ENCODE results near the gene SGTA. TPM values are rescaled to one million over a fixed set of nuclear protein-coding genes. Genes with fewer than 3 reads are reported as not detected.

The SGTA gene
- total RNA-seq, 1 donor from 2014 or later, result 64.0 TPM

GRCh38 chr19:2754659-2755447, 28.2 kb downstream of the SGTA start:
- Mint-ChIP-seq H3K4me1 (no peaks in the 10 kb centered on the region), H3K9me3 (no peaks in the 10 kb centered on the region), H3K4me3 (no peak overlapping the region), H3K27ac (no peak overlapping the region), H3K27me3 (ENCODE audit: low read depth) (peaks cover 3% of the 10 kb centered on the region), H3K36me3 (peaks cover 23% of the 10 kb centered on the region)
- no peak for TF ChIP-seq CTCF (IDR thresholded peaks at IDR 0.05; ENCODE audit: unreplicated experiment)
- no peak for DNase-seq (ENCODE audit: low spot score in 2 of 2, unreplicated experiment in 2 of 2)

- TF ChIP-seq CTCF (IDR thresholded peaks at IDR 0.05; ENCODE audit: unreplicated experiment), result no peak
- peaks cover 8% of the 10 kb centered on the region for H3K36me3 Mint-ChIP-seq
- H3K27me3 Mint-ChIP-seq (ENCODE audit: low read depth), result peaks cover 13% of the 10 kb centered on the region
- DNase-seq (ENCODE audit: low spot score in 2 of 2, unreplicated experiment in 2 of 2), result no peak
- no peak overlapping the region for H3K4me3 Mint-ChIP-seq
- no peak overlapping the region for H3K27ac Mint-ChIP-seq
- H3K4me1 Mint-ChIP-seq, result no peaks in the 10 kb centered on the region
- H3K9me3 Mint-ChIP-seq, result no peaks in the 10 kb centered on the region
Measured at GRCh38 chr19:2751438-2751830, 31.6 kb downstream of the SGTA start.

DNA sequence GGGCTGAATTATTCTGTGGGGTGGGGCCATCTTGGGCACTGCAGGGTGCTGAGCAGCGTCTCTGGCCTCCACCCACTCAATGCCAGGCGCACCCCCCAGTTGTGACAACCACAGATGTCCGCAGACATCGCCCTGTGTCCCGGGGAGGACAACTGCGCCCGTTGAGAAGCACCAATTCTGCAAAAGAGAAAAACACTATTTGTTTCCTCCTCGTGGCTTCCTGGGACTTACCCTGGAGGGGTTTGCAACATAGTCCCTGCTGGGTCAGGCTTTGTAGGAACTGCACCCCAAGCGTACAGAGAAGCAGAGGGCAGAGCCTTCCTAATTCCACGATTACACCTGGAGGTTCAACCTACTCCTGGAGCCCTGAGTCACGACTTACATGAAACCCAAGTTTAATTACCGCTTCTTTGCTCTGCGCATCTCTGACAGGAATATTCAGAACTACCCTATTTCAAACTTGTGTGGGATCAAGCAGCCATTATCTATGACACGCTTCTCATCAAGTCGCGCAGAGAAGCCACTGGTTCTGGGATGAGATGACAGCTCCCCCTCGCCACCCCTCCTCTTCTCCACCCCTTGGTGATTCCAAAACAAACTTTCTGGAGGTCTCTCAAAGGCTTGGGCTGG, 32.1 kb downstream of the SGTA start:
- Mint-ChIP-seq H3K4me1 (no peaks in the 10 kb centered on the region), H3K9me3 (no peaks in the 10 kb centered on the region), H3K27me3 (ENCODE audit: low read depth) (peaks cover 15% of the 10 kb centered on the region), H3K4me3 (no peak overlapping the region), H3K27ac (no peak overlapping the region), H3K36me3 (peaks cover 3% of the 10 kb centered on the region)
- no peak for TF ChIP-seq CTCF (IDR thresholded peaks at IDR 0.05; ENCODE audit: unreplicated experiment)
- no peak for DNase-seq (ENCODE audit: low spot score in 2 of 2, unreplicated experiment in 2 of 2)

- no peak for DNase-seq (ENCODE audit: low spot score in 2 of 2, unreplicated experiment in 2 of 2)
- no peaks in the 10 kb centered on the region for H3K4me1 Mint-ChIP-seq
- no peak overlapping the region for H3K27ac Mint-ChIP-seq
- no peaks in the 10 kb centered on the region for H3K36me3 Mint-ChIP-seq
- H3K4me3 Mint-ChIP-seq, result no peak overlapping the region
- H3K27me3 Mint-ChIP-seq (ENCODE audit: low read depth), result peaks cover 30% of the 10 kb centered on the region
- no peak for TF ChIP-seq CTCF (IDR thresholded peaks at IDR 0.05; ENCODE audit: unreplicated experiment)
- no peaks in the 10 kb centered on the region for H3K9me3 Mint-ChIP-seq
Measured at GRCh38 chr19:2747349-2747748, 35.7 kb downstream of the SGTA start.

DNA sequence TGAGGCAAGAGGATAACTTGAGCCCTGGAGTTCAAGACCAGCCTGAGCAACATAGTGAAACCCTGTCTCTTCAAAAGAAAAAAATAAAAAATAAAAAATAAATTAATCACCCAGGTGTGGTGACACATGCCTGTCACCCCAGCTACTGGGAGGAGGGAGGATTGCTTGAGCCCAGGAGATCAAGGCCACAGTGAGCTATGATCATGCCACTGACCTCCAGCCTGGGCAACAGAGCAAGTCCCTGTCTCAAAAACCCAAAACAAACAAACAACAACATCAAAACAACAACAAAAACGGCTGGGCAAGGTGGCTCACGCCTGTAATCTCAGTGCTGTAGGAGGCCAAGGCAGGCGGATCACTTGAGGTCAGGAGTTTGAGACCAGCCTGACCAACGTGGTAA, 39.0 kb downstream of the SGTA start:
- Mint-ChIP-seq H3K4me3 (no peak overlapping the region), H3K36me3 (no peaks in the 10 kb centered on the region)

More for the DNA sequence above, 39.0 kb downstream of the SGTA start:
- Mint-ChIP-seq H3K27me3 (ENCODE audit: low read depth) (peaks cover 31% of the 10 kb centered on the region), H3K9me3 (no peaks in the 10 kb centered on the region), H3K27ac (no peak overlapping the region), H3K4me1 (peaks cover 5% of the 10 kb centered on the region)
- DNase-seq (ENCODE audit: low spot score in 2 of 2, unreplicated experiment in 2 of 2), result no peak
- no peak for TF ChIP-seq CTCF (IDR thresholded peaks at IDR 0.05; ENCODE audit: unreplicated experiment)

All from mesothelial cell of epicardium (in vitro differentiated cells).